Ishikawa (cell line): Measurements from ENCODE around the gene HIGD2A.

Source experiments
- EGR1 ChIP-seq: IDR thresholded peaks from 2 replicates; pipeline ENCODE4 v1.6.1; 2012
- TF ChIP-seq, protein P1 (sequence below): IDR thresholded peaks from 2 replicates; pipeline ENCODE4 v1.6.1; 2012

DNA sequence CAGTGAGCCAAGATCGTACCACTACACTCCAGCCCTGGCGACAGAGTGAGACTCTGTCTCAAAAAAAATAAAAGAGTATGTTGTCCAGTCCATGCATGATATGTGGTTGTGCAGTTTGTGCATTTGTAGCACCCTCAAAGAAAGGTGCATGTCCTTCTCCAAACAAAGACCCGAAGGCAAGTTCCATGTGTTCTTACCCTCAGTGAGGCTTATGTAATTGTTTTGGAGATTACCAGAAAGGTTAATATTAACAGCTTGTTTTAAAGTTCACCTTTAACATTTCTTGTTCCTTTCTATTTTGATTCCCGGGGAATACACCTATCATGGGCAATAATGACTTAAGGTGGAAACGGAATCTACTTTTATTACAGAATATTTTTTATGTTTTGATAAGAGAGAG, 49.2 kb upstream of the HIGD2A start:
- no peak for TF ChIP-seq EGR1
- TF ChIP-seq, protein P1, sequence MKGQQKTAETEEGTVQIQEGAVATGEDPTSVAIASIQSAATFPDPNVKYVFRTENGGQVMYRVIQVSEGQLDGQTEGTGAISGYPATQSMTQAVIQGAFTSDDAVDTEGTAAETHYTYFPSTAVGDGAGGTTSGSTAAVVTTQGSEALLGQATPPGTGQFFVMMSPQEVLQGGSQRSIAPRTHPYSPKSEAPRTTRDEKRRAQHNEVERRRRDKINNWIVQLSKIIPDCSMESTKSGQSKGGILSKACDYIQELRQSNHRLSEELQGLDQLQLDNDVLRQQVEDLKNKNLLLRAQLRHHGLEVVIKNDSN, result no peak
